Testis (tissue), 3 donors: Measurements from ENCODE around the gene TMIGD3. TPM values are rescaled to one million over a fixed set of nuclear protein-coding genes. Genes with fewer than 3 reads are reported as not detected.
A peak's percentile ranks its signal among the peaks of the same experiment; 100 is the strongest.

Experiments used
- DNase-seq: peaks from one replicate; pipeline ENCODE4 v3.0.0-alpha.2; 2019
- H3K27ac ChIP-seq, 2 donors: fragments of 200-600 bp; sonication (generic); one replicate each; pipeline ENCODE4 v1.5.1; 2019
- H3K27me3 ChIP-seq: fragments of 200-600 bp; sonication (generic); one replicate; pipeline ENCODE4 v1.5.1; 2019
- H3K36me3 ChIP-seq: fragments of 200-600 bp; sonication (generic); one replicate; pipeline ENCODE4 v1.5.1; 2017; ENCODE audit warnings: low read depth; ENCODE audit errors: missing control alignments
- H3K4me1 ChIP-seq: fragments of 200-600 bp; sonication (generic); one replicate; pipeline ENCODE4 v1.5.1; 2019
- H3K4me3 ChIP-seq, 2 donors: fragments of 200-600 bp; sonication (generic); one replicate each; pipeline ENCODE4 v1.5.1; 2017 to 2019
- H3K9me3 ChIP-seq: fragments of 200-600 bp; sonication (generic); one replicate; pipeline ENCODE4 v1.5.1; 2017
- POLR2A ChIP-seq: fragments of 450-650 bp; IDR thresholded peaks from one replicate; pipeline ENCODE4 v1.6.1; 2017; ENCODE audit warnings: antibody characterized with exemption, mild to moderate bottlenecking, moderate library complexity
- WGBS, 2 donors: methylation state at CpG; one replicate each; pipeline ENCODE4 v1.1.5; 2018; 5-methylcytosine and 5-hydroxymethylcytosine counted together
- intact Hi-C: fragments of 100-400 bp; cut with DNase I; formaldehyde crosslinking; loops from one replicate; pipeline ENCODE4 v1.15.1; 2023; ENCODE audit warnings: low total_unique reads
- polyA plus RNA-seq: library from polyadenylated mRNA; stranded (reverse); fragments of 350-450 nt; fragmentation: Illumina TruSeq; extraction: RNeasy Lipid Tissue Mini Kit (QIAGEN cat#74804); gene quantifications from one replicate; pipeline ENCODE4 v1.2.3, GENCODE V29; 2014; ENCODE audit warnings: low read depth, low replicate concordance; ENCODE audit not compliant: insufficient read depth
- total RNA-seq, 2 donors: library from RNA; depleted of rRNA; stranded (reverse); fragments of >200 nt; gene quantifications; one replicate each; pipeline ENCODE4 v1.2.3, GENCODE V29; 2016
- TF ChIP-seq, protein P1 (sequence below), 3 experiments: fragments of 450-650 bp in 2 of 3; fragments of 200-600 bp in 1 of 3; sonication (generic) in 1 of 3; IDR thresholded peaks; one replicate each; pipeline ENCODE4 v1.5.1; 2016 to 2019; ENCODE audit warnings: antibody characterized with exemption in 3 of 3, mild to moderate bottlenecking in 2 of 3, moderate library complexity in 1 of 3

TMIGD3 gene
- total and polyA plus RNA-seq, 3 donors from 2014 or later = 27.6 to 148 (median 63.6) TPM

DNA sequence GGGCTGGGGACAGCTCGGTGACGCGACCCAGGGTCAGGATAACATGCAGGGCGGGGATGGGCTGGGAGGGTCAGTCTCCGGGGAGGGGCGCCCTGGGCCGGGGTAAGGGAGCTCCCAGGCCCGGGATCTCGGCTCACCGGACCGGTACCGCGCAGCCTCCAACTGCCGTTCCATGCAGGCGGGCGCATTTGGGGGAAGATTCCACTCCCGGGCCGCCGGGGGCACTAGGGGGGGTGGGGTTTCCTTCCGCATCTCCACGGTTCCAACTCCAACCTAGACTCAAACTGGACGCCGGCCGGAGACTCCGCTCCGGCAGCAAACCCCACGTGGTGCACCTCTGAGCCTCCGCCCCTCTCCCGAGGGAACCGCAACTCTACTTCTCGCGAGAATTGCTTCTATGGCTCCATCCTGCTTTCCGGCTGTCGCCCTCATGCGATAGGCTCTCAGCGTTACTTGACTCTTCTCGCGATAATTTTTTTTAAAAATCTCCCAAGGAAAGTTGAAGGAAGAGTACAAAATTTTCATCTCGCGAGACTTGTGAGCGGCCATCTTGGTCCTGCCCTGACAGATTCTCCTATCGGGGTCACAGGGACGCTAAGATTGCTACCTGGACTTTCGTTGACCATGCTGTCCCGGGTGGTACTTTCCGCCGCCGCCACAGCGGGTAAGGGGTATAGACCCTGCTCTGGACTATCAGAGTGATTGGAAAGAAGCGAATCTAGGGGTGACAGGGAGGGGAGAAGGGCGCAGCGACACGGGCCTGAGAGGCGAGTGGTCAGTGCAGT, 54.3 kb downstream of the TMIGD3 start, which contains the start of the genes ATP5PB and WDR77:
ATP5PB (plus strand) TSS at position 547 of the 785 bp plus-strand sequence; CDS start at position 625, 78 bp downstream.
WDR77 (minus strand) TSS at position 339 of the 785 bp plus-strand sequence; CDS start at position 252, 87 bp downstream.
- peak; percentile 97 for DNase-seq
- Histone ChIP-seq H3K36me3 (no peaks in the 10 kb centered on the region), H3K27ac (peak within 1 kb of the TSS; percentile 81 to 85), H3K27me3 (no peaks in the 10 kb centered on the region), H3K4me3 (peak within 1 kb of the TSS; percentile 83 to 98), H3K4me1 (peaks cover 21% of the 10 kb centered on the region), H3K9me3 (no peaks in the 10 kb centered on the region)
- WGBS, 2 donors = 0% methylated on average over 39 to 53 of the region's 54 CpGs
- intact Hi-C loops = no loop called here
- TF ChIP-seq, protein P1, sequence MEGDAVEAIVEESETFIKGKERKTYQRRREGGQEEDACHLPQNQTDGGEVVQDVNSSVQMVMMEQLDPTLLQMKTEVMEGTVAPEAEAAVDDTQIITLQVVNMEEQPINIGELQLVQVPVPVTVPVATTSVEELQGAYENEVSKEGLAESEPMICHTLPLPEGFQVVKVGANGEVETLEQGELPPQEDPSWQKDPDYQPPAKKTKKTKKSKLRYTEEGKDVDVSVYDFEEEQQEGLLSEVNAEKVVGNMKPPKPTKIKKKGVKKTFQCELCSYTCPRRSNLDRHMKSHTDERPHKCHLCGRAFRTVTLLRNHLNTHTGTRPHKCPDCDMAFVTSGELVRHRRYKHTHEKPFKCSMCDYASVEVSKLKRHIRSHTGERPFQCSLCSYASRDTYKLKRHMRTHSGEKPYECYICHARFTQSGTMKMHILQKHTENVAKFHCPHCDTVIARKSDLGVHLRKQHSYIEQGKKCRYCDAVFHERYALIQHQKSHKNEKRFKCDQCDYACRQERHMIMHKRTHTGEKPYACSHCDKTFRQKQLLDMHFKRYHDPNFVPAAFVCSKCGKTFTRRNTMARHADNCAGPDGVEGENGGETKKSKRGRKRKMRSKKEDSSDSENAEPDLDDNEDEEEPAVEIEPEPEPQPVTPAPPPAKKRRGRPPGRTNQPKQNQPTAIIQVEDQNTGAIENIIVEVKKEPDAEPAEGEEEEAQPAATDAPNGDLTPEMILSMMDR (IDR thresholded peaks at IDR 0.05) = no peak
- no peak for TF ChIP-seq POLR2A

DNA sequence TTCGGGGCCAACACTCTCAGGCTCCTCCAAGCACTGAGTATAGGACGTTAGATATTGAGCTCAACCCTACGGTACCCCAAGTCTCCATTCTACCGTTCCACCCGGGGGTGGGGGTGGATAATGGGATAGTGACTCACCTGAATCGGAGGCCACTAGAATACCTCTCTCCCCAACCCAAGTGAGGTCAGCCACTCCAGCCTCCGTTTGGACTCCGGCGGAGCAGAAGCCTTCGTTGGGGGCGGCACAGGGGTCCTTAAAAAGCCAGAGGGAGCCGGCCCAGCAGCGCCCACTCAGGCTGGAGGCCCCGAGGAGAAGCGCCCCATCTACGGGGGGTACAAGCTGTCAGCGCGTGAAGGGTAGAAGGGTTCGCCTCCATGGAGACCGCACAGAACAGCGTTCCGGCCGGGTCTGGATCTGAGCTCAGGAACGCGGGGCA, 54.9 kb downstream of the TMIGD3 start:
- no peaks in the 10 kb centered on the region for H3K36me3 ChIP-seq
- no peak for DNase-seq
- H3K27ac ChIP-seq = peak overlapping the region in 1 of 2 donors; percentile 85
- TF ChIP-seq, protein P1 (IDR thresholded peaks at IDR 0.05) = no peak
- TF ChIP-seq POLR2A = no peak
- intact Hi-C loops = no loop called here
- no peaks in the 10 kb centered on the region for H3K9me3 ChIP-seq
- WGBS, 2 donors = 0 to 2% methylated on average over 23 to 24 of the region's 25 CpGs
- H3K27me3 ChIP-seq = no peaks in the 10 kb centered on the region
- H3K4me3 ChIP-seq = peak overlapping the region; percentile 83 to 98
- H3K4me1 ChIP-seq = peaks cover 21% of the 10 kb centered on the region

DNA sequence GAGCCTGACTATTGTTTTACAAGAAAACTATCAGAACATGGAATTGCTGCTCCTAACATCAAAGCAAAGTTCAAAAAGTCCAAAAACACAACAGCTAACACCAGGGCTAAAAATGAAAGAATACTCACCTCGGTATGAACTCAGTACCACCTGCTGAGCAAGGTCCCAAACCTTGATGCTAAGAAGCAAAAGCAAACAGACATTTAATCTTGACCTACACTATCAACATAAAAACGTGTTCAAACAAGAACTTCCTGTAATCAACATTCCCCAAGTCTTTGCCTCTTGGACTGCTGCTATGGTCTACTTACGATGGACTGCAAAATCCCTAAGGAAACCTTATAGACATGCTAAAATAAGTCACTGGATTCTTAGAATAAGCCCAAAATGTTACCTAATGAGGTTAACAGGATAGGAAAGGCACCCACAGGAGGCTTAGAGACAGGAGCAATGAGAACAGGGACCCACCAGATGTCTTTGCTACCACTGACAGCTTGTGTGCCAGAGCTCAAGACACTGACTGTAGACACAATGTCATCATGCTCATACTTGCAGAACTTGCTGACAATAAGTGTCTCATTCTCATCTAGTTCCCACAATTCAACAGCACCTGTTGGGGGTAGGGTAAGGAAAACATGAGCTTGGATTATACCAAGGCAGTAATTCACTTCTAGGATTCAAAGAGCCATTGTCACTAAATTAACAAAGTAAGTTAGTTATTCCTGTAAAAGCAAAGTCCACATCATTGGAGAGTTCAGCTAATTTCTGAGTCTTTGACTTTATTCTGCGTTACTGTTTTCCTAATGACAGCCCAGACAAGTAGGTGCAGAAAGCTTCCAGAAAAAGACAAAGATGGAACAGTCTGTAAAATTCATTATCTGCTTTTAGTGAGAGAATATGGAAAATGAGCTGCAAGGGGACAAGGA, 56.2 kb downstream of the TMIGD3 start:
- H3K9me3 ChIP-seq = no peaks in the 10 kb centered on the region
- peaks cover 21% of the 10 kb centered on the region for H3K4me1 ChIP-seq
- WGBS, 2 donors = 74 to 76% methylated on average over 4 of the region's 4 CpGs
- no peak for DNase-seq
- H3K27ac ChIP-seq = no peak overlapping the region
- no peak overlapping the region for H3K4me3 ChIP-seq
- intact Hi-C loops = no loop called here
- H3K27me3 ChIP-seq = no peaks in the 10 kb centered on the region
- no peak for TF ChIP-seq POLR2A
- TF ChIP-seq, protein P1 (IDR thresholded peaks at IDR 0.05) = no peak
- no peaks in the 10 kb centered on the region for H3K36me3 ChIP-seq

DNA sequence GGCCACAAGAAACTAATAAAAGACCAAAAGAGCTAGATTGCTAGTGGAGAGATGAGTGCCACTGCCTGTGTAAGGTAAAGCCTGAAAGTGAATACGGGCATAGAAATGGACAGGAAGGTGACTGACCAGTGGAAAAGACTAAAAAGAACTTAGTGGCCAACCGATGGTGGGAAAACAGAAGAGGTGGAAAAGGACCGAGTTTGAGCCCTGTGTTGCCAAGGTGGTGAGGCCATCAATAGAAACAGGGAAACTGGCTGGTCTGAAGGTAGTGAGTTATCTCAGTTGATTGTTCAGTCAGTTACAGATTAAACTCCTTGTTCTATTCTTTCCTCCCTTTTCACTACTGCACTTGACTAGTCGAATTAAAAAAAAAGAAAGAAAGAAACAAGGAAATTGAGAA, 56.9 kb downstream of the TMIGD3 start:
- Histone ChIP-seq H3K36me3 (no peaks in the 10 kb centered on the region), H3K4me1 (peaks cover 21% of the 10 kb centered on the region), H3K27me3 (no peaks in the 10 kb centered on the region), H3K9me3 (no peaks in the 10 kb centered on the region), H3K4me3 (no peak overlapping the region), H3K27ac (no peak overlapping the region)
- no peak for DNase-seq
- TF ChIP-seq, protein P1 (IDR thresholded peaks at IDR 0.05) = no peak
- TF ChIP-seq POLR2A = no peak
- intact Hi-C loops = no loop called here
- 87% methylated on average over 4 of the region's 4 CpGs for WGBS, 2 donors
